HG02798 (cell line): ENCODE results near the gene TPBGL.

Source experiments
- ATAC-seq: cut with Tn5 transposase; IDR thresholded peaks from one replicate; pipeline ENCODE4 v1.9.1; 2021; ENCODE audit warnings: mild to moderate bottlenecking; ENCODE audit not compliant: unreplicated experiment, poor library complexity

Gene TPBGL

GRCh38 chr11:75245356-75246005, 4.9 kb downstream of the TPBGL start:
- no peak for ATAC-seq

- no peak for ATAC-seq
These were observed 5.6 kb downstream of the TPBGL start for GRCh38 chr11:75246006-75246670.

DNA sequence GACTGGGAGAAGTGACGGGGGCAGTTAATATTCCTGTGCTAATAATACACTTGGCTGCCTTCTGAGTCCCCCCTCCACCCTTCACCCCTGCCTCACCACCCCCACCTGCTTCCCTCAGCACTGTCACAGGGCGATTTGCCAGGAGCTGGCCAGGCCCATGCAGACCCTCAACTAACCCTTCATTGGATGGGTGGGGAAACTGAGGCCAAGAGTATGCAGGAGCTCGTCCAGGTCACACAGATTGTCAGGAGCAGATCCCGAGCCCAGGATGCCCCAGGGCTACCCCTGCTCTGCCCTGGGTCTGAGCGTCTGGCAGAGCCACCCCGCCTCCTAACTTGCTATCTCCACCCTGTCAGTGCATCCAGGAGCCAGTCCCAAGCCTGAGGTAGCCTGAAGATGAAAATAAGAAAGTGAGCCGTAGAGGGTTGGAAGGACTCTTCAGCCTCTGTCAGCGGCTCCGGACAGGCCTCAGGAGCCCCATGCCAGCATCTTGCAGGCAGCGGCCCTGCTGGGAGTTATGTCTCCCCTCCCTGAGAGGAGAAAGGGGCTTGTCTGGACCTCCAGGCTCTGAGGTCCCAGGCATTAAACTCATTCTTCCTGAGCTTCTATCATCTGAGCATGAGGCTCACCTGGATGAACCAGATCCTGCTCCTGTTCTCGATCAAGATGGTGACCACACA, 6.2 kb downstream of the TPBGL start:
- ATAC-seq, result no peak

DNA sequence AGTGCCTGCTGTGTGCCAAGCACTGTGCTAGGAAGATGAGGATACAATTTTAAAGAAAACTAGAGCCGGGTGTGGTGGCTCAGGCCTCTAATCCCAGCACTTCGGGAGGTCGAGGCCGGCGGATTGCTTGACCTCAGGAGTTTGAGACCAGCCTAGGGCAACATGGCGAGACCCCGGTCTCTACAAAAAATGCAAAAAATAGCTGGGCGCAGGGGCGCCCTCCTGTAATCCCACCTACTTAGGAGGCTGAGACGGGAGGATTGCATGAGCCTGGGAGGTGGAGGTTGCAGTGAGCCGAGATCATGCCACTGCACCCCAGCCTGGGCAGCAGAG, 8.3 kb downstream of the TPBGL start:
- no peak for ATAC-seq

DNA sequence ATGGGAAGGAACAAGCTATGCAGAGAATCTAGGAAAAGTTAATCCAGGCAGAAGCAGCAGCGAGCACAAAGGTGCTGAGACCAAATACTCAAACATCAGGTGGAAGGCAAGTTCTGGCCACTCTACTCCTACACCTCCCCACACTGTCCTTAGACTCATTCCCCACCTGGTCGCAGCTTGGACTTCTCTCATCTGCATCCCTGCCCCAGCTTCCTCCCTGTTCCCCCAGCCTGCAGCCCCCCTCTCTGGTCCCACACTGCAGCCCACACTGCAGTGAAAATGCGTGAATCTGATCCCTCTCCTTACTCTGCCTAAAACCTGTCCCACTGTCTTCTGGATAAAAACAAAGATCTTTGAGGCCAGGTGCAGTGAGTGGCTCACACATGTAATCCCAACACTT, 9.1 kb downstream of the TPBGL start:
- no peak for ATAC-seq

DNA sequence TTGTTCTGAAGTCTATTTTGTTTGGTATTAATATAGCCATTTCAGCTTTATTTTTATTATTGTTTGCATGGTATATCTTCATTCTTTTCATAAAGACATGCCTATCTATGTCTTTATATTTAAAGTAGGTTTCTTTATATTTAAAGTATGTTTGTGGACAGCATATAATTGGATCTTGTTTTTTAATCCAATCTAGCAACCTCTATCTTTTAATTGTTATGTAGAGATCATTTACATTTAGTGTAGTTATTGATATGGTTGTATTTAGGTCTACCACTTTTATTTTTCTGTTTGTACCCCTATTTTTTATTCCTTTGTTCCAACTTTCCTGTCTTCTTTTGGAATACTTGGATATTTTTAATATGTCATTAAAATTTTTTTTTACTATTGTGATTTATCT, 13.8 kb downstream of the TPBGL start:
- no peak for ATAC-seq

DNA sequence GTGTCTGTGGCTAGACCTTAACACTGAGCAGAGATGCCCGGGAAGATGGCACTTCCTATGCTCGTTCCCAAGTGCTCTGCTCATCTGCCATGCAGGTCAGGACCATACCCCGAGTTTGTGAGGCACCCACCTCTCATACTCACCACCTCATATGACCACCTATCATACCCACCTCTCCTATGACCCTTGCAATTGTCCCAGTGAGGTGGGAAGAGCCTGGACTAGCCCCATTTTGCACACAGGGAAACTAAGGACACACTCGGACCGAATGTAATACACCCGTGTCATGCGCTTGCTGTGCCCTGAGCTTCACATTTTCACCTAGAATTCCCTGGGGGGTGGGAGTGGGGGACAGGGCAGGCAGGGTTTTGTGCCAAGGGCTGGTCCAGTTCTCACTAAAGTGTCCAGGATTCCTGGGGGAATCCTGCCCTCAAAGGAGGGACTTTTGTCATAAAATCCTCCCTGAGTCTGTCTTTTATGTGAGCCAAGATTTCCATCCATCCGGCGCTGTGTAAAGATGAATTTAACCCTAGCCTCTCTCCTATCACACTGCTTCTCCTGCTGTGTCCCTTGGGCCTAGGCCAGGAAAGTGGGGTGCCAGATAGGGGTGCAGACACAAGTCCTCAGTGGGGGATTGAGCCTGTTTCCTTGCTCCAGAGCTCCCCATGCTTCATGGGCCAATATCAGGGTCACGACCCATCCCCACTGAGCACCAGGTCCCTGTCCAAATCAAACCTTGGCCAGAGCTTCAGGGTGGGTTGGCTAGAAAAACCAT, 20.0 kb downstream of the TPBGL start:
- no peak for ATAC-seq

GRCh38 chr11:75261902-75262361, 21.4 kb downstream of the TPBGL start:
- no peak for ATAC-seq

DNA sequence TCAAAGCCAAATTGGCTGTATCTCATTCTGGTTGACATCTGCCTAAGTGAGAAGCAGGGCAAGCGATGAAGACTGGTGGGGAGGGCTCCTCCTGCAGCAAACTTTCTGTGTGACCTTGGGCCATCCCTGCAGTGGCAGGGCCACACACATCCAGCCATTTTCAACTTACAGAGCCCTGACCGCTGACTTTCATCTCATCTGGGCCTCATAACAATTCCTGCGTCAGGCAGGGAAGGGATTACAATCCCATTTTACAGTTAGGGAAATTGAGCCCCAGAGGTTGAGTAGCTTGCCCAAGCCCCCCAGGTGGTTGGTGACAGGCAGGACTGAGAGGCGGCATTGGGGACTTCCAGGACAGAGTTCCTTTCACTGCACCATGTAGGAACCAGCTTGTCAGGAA, 21.9 kb downstream of the TPBGL start:
- ATAC-seq, result no peak

GRCh38 chr11:75262961-75263852, 22.6 kb downstream of the TPBGL start:
- no peak for ATAC-seq

GRCh38 chr11:75263944-75264349, 23.4 kb downstream of the TPBGL start:
- no peak for ATAC-seq

GRCh38 chr11:75264356-75264755, 23.8 kb downstream of the TPBGL start:
- no peak for ATAC-seq

DNA sequence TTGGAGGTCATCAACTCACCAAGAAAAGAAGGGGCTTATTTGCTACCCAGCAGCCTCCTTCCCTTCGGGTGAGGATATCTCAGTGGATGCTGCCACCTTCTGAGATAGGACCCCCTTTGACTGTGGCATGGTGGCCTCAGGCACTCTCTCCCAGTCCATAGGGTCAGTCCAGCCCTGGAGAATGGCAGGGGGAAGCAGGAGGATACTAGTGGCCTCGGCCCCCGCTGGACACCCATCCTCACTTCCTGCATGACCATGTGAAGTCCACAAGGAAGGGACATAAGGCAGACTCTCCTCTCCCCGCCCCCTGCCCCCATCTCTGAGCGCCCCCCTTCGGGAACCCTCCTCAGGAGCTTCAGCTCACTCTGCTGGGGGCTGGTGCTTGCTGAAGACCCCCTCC, 24.4 kb downstream of the TPBGL start:
- no peak for ATAC-seq

GRCh38 chr11:75265851-75266531, 25.4 kb downstream of the TPBGL start:
- ATAC-seq, result no peak

DNA sequence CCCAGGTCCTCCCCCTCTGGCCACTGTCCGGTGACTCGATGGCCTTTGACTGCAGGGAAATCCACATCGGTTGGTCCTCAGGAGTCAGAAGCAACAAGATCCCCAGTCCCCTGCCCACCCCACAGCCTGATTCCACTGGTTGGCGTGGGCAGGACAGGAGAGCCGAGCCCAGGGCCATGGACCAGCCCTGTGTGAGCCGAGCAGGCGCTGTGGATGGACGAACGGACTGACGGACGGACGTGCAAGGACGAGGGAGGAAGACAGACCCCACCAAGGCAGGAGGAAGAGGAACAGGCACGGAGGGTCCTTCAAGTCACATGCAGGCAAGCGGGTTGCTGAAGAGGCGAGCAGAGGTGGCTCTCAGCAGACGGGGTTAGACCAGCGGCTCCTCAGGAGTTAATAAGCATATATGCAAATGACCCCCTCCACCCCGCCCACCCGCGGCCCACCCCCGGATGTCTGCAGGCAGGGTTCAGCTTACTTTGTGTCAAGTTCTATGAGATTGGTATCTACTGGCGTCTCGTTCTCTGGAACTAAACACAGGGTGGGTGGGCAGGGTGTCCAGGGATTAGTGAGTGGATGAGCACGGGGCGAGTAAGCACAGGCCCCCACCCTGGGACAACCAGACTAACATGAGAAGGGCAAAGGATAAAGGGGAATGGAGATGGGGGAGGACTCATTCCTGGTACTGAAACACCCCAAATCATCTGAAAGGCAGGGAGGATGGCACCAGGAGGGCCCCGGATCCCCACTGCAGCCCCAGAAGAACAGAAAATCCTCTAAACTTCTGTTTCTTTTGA, 26.8 kb downstream of the TPBGL start:
- no peak for ATAC-seq

DNA sequence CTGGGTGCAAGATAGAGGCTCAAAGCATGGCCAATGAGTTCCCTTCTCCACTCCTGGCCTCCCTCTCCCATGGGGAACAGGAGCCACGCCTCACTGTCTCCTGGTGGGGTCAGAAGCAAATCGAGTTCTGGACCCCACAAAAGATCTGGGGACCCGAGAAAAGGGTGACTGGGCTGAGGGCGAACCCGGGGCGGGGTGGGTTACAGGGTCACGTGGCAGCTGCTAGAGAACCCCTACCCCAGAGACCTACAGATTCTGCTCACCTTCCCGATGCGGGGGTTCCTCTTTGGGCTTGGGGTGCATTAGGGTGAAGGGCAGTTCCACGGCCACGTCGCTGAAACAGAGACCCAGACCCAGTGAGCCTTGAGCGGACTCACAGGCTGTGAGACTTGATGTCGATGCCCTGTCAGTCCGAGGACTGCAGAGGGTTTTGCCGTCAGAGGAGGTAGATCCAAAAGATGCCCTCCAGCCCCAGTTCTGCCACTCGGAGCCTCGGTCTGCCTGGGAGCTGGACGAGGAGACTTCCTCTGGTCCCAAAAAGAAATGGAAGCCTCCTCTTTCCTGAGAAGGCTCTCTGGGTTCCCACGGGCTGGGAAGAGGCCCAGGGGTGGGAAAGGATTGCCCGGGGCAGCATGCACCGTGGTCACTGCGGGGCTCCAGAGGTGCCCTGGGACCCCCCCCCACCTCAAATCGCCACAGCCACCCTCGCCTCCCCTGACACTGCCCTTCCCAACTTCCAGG, 28.2 kb downstream of the TPBGL start:
- ATAC-seq, result no peak

GRCh38 chr11:75269367-75269660, 28.7 kb downstream of the TPBGL start:
- ATAC-seq, result no peak

DNA sequence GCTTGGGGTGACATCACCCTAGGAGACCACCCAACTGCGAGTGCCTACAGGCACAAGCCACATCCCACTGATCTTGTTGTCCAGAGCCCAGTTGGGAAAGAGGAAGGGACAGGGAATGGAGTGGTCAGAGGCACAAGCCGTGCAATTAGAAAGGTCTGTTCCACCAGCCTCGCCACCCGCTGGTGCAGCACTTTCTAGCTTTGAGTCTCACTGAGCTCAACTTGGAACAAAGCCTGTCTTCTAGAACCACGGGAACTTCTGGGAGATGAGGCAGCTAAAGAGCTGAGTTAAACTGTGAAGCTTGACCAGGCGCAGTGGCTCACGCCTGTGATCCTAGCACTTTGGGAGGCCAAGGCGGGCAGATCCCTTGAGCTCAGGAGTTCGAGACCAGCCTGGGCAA, 29.3 kb downstream of the TPBGL start:
- no peak for ATAC-seq
